ENCODE results near the gene SPIRE1.
"Not testable (repeated sequence)": the region's sequence is repeated elsewhere in the genome, so short reads cannot be mapped to it uniquely, and the experiment has no call there.

The SPIRE1 gene

DNA sequence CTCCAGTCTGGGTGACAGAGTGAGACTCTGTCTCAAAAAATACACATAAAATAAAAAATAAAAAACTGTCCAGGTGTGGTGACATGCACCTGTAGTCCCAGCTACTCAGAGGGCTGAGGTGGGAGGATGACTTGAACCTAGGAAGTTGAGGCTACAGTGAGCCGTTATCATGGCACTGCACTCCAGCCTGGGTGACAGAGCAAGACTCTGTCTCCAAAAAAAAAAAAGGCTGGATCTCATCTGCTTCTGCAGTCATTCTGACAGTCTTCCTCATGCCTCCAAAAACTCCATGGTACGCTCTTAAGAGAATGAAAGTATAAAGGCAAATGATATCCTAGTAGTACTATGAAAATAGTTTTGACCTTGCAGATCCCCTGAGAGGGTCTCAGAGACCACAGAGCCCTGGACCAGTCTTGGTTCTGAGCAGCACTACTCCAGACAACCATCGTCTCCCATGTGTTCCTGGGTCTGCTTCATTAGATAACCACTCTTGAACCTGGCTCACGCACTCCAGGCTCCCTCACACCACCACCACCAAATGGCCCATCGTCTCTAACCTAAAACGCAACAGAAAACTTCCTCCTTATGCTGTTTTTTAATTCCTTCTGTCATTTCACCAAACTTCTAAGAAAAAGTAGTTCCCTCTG is 26.0 kb downstream of the SPIRE1 start:
- no peaks in the 10 kb centered on the region for H3K9me3 ChIP-seq (ENCODE audit: control insufficient read depth, low read length)
- WGBS, 2 experiments = 67 to 69% methylated on average over 6 of the region's 6 CpGs

DNA sequence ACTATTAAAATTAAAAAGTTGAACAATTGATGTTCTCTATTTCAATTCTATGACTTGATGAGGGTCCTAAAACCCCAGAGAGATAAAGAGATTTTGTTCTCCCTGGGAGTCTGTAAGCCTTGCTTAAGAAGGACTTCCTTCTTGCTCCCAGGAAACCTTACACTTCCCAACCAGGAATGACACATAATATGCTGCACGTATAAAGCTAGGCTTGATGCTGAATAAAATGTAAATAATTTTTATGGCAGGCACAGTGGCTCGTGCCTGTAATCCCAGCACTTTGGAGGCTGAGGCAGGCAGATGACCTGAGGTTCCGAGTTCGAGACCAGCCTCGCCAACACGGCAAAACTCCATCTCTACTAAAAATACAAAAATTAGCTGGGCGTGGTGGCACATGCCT is 27.8 kb downstream of the SPIRE1 start:
- Histone ChIP-seq H3K9me3 (ENCODE audit: control insufficient read depth, low read length) (no peaks in the 10 kb centered on the region), H3K4me3 (ENCODE audit: insufficient read depth, low read depth, low read length) (no peak overlapping the region), H3K27me3 (ENCODE audit: control insufficient read depth, insufficient read depth, low read length, poor library complexity, severe bottlenecking) (no peaks in the 10 kb centered on the region), H3K36me3 (ENCODE audit: control insufficient read depth, insufficient read depth, low read length) (no peaks in the 10 kb centered on the region), H3K27ac (ENCODE audit: insufficient read depth, low read depth, low read length, poor library complexity, severe bottlenecking) (no peak overlapping the region), H3K4me1 (ENCODE audit: control insufficient read depth, insufficient read depth, low read length) (no peaks in the 10 kb centered on the region)
- 81 to 87% methylated on average over 7 of the region's 7 CpGs for WGBS, 2 experiments

More for the DNA sequence above, 26.0 kb downstream of the SPIRE1 start:
- Histone ChIP-seq H3K4me3 (ENCODE audit: insufficient read depth, low read depth, low read length) (no peak overlapping the region), H3K27me3 (ENCODE audit: control insufficient read depth, insufficient read depth, low read length, poor library complexity, severe bottlenecking) (no peaks in the 10 kb centered on the region), H3K27ac (ENCODE audit: insufficient read depth, low read depth, low read length, poor library complexity, severe bottlenecking) (no peak overlapping the region), H3K4me1 (ENCODE audit: control insufficient read depth, insufficient read depth, low read length) (no peaks in the 10 kb centered on the region), H3K36me3 (ENCODE audit: control insufficient read depth, insufficient read depth, low read length) (no peaks in the 10 kb centered on the region)

DNA sequence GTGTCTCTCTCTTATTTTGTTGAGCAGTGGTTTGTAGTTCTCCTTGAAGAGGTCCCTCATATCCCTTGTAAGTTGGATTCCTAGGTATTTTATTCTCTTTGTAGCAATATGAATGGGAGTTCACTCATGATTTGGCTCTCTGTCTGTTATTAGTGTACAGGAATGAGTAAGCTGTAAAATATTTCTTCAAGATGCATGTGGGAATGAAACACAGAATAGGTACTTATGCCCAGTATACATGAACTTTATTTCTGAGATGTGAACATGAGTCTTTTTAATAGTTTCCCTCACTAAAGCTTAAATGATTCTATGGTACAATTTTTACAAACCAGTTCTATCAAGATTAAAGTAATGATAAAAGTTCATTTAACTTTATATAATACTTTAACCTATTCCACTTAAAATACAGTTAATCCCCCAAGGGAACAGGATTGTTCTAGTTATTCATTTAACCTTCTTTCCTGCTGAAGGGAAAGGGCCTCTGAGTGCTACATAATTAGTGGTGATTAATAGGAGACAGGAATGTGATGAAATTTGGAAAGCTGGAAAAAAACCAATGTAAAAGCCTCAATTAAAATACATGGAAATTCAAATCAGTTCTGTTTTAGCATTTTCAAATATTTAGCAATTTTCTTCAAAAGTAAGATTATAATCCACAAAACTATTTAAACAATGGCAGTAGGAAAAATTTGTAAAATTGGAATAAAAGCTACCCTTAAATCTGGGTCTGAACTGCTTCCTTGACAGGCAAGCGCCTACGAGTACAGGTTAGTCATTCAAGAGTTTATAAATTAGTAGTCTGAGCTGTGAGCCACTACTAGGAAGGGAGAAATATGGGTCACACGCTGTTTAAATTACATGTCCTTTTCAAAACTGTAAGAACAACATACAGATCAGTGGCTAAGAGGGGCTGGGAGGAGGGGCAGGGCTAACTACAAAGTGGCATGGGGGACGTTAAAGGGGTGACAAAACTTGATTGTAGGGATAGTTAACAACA is 28.9 kb downstream of the SPIRE1 start:
- no peaks in the 10 kb centered on the region for H3K9me3 ChIP-seq (ENCODE audit: control insufficient read depth, low read length)
- 94 to 95% methylated on average over 3 of the region's 4 CpGs for WGBS, 2 experiments
- no peaks in the 10 kb centered on the region for H3K27me3 ChIP-seq (ENCODE audit: control insufficient read depth, insufficient read depth, low read length, poor library complexity, severe bottlenecking)
- no peak overlapping the region for H3K27ac ChIP-seq (ENCODE audit: insufficient read depth, low read depth, low read length, poor library complexity, severe bottlenecking)
- H3K36me3 ChIP-seq (ENCODE audit: control insufficient read depth, insufficient read depth, low read length) = no peaks in the 10 kb centered on the region
- H3K4me1 ChIP-seq (ENCODE audit: control insufficient read depth, insufficient read depth, low read length) = no peaks in the 10 kb centered on the region
- no peak overlapping the region for H3K4me3 ChIP-seq (ENCODE audit: insufficient read depth, low read depth, low read length)

DNA sequence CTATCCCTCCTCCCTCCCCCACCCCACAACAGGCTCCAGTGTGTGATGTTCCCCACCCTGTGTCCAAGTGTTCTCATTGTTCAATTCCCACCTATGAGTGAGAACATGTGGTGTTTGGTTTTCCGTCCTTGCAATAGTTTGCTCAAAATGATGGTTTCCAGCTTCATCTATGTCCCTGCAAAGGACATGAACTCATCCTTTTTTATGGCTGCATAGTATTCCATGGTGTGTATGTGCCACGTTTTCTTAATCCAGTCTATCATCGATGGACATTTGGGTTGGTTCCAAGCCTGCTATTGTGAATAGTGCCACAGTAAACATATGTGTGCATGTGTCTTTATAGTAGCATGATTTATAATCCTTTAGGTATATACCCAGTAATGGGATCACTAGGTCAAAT is 30.7 kb downstream of the SPIRE1 start:
- H3K27ac ChIP-seq (ENCODE audit: insufficient read depth, low read depth, low read length, poor library complexity, severe bottlenecking); H3K4me3 ChIP-seq (ENCODE audit: insufficient read depth, low read depth, low read length); H3K27me3 ChIP-seq (ENCODE audit: control insufficient read depth, insufficient read depth, low read length, poor library complexity, severe bottlenecking); H3K9me3 ChIP-seq (ENCODE audit: control insufficient read depth, low read length); H3K4me1 ChIP-seq (ENCODE audit: control insufficient read depth, insufficient read depth, low read length); H3K36me3 ChIP-seq (ENCODE audit: control insufficient read depth, insufficient read depth, low read length): not testable (repeated sequence)
- WGBS, 2 experiments = 92 to 100% methylated on average over 3 of the region's 3 CpGs

DNA sequence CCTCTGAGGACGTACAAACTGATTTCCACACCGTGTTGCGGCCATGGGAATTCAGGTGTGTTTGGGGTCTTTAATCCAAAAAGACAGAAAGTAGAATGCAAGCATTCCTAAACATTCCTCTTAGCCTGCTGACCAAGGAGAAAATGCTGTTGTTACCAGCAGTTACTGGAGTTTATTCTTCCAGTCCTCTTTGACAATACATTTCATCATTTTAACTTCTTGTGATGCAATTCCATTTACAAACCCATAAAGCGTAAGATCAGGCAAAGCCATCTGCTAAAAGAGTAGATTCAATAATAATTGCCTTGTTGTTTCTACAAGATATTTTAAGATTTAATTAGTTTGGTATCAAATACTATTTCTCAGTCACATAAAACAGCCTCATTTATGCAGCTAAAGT is 32.7 kb downstream of the SPIRE1 start:
- WGBS, 2 experiments = 92 to 95% methylated on average over 3 of the region's 4 CpGs
- Histone ChIP-seq H3K4me3 (ENCODE audit: insufficient read depth, low read depth, low read length) (no peak overlapping the region), H3K4me1 (ENCODE audit: control insufficient read depth, insufficient read depth, low read length) (no peaks in the 10 kb centered on the region), H3K36me3 (ENCODE audit: control insufficient read depth, insufficient read depth, low read length) (no peaks in the 10 kb centered on the region), H3K27me3 (ENCODE audit: control insufficient read depth, insufficient read depth, low read length, poor library complexity, severe bottlenecking) (no peaks in the 10 kb centered on the region), H3K9me3 (ENCODE audit: control insufficient read depth, low read length) (no peaks in the 10 kb centered on the region), H3K27ac (ENCODE audit: insufficient read depth, low read depth, low read length, poor library complexity, severe bottlenecking) (no peak overlapping the region)

DNA sequence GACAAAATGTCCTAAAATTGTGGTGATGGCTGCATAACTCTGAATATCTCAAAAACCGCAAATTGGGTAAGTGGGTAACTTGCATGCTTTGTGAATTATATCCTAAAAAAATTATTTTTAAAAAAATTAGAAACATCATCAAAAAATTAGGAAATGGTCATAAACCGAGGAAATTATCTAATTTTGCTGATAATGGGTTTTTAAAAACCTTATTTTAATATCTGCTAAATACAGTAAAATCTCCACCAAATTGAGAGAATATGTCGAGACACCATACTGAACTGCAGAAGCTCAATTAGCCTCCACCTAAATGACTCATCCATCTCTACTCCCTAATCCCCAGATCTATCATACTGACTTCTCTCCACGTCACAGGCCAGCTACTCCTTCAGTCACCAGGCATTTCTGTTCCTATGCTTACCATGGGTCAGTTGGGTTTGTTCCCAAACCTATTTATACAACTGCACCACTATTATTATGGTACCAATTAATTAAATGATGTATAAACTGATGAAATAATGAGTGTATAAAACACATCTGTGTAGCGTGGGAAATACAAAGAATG is 36.1 kb downstream of the SPIRE1 start:
- no peak overlapping the region for H3K27ac ChIP-seq (ENCODE audit: insufficient read depth, low read depth, low read length, poor library complexity, severe bottlenecking)
- 94 to 95% methylated on average over 2 to 4 of the region's 5 CpGs for WGBS, 2 experiments

DNA sequence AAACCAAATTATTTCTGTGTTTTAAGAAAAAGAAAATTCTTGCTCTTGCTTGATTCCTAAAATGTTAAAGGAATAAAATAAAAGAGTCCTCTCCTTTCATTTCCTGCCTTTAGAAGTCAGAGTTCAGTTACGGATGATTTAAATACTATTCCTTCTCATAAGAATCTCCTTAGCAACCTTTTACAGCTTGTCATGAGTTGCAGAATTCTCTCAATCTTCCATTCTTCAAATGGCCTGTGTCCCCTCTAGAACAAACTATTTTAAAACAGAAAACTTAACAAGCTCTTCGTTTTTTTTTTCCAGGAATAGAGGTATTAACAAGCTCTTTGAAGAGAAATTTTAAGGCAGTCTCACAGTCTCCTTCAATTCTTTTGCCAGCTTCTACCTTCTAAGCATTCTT is 42.2 kb downstream of the SPIRE1 start:
- peaks cover 9% of the 10 kb centered on the region for H3K4me1 ChIP-seq (ENCODE audit: control insufficient read depth, insufficient read depth, low read length)
- H3K27ac ChIP-seq (ENCODE audit: insufficient read depth, low read depth, low read length, poor library complexity, severe bottlenecking) = peak overlapping the region; percentile 68
- WGBS, 2 experiments = 70 to 75% methylated on average over 2 of the region's 2 CpGs
- H3K36me3 ChIP-seq (ENCODE audit: control insufficient read depth, insufficient read depth, low read length) = no peaks in the 10 kb centered on the region
- H3K27me3 ChIP-seq (ENCODE audit: control insufficient read depth, insufficient read depth, low read length, poor library complexity, severe bottlenecking) = no peaks in the 10 kb centered on the region
- no peak overlapping the region for H3K4me3 ChIP-seq (ENCODE audit: insufficient read depth, low read depth, low read length)
- no peaks in the 10 kb centered on the region for H3K9me3 ChIP-seq (ENCODE audit: control insufficient read depth, low read length)

More for the DNA sequence above, 36.1 kb downstream of the SPIRE1 start:
- H3K9me3 ChIP-seq (ENCODE audit: control insufficient read depth, low read length) = no peaks in the 10 kb centered on the region
- no peaks in the 10 kb centered on the region for H3K4me1 ChIP-seq (ENCODE audit: control insufficient read depth, insufficient read depth, low read length)
- H3K27me3 ChIP-seq (ENCODE audit: control insufficient read depth, insufficient read depth, low read length, poor library complexity, severe bottlenecking) = no peaks in the 10 kb centered on the region
- no peaks in the 10 kb centered on the region for H3K36me3 ChIP-seq (ENCODE audit: control insufficient read depth, insufficient read depth, low read length)
- no peak overlapping the region for H3K4me3 ChIP-seq (ENCODE audit: insufficient read depth, low read depth, low read length)

DNA sequence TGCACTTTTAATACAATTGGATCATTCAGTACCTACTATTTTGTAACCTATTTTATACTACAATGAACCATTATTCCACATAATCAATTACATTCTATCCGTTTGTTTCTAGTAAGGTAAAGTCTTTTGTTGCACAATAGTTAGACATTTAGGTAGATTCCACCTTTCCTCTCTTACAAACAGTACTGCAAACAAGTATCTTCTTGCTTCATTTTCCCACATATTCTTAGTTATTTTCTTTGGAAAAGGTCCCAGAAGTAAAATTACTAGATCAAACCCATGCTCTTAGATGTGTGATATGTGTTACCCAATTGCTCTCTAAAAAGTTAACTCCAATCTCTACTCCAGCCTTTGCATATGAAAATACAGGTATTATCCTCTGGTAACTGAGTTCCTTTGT is 49.6 kb downstream of the SPIRE1 start:
- Histone ChIP-seq H3K4me3 (ENCODE audit: insufficient read depth, low read depth, low read length) (no peak overlapping the region), H3K36me3 (ENCODE audit: control insufficient read depth, insufficient read depth, low read length) (no peaks in the 10 kb centered on the region), H3K9me3 (ENCODE audit: control insufficient read depth, low read length) (no peaks in the 10 kb centered on the region), H3K27ac (ENCODE audit: insufficient read depth, low read depth, low read length, poor library complexity, severe bottlenecking) (no peak overlapping the region), H3K4me1 (ENCODE audit: control insufficient read depth, insufficient read depth, low read length) (peaks cover 6% of the 10 kb centered on the region), H3K27me3 (ENCODE audit: control insufficient read depth, insufficient read depth, low read length, poor library complexity, severe bottlenecking) (no peaks in the 10 kb centered on the region)
- WGBS, 2 experiments = 100% methylated on average over 1 of the region's 1 CpG; no CpG with 5 or more reads in 1 of the 2 experiments

DNA sequence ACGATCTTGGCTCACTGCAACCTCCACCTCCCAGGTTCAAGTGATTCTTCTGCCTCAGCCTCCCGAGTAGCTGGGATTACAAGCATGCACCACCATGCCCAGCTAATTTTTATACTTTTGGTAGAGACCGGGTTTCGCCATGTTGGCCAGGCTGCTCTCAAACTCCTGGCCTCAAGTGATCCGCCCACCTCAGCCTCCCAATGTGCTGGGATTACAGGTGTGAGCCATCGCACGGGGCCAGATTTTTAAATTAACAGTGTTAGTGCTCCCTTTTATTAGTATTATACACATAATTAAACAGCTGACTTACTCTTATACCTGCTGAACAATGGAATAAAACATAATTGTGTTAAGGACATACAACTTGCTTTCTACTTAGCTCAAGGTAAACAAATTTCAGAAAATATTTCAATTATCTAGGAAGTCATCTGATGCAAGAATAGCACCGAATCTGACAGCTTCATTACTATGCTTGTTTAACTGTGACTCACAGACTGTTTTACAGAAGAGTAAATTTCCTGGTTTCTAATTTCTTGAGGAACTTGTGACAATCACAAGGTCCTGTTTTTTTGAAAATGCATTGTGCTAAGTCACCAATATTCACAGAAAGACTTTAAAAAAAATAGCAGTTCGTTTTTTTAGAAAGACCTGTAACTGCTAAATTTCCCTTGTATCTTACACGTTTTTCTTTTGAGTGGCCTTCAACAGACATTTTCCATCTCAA is 51.2 kb downstream of the SPIRE1 start:
- Histone ChIP-seq H3K36me3 (ENCODE audit: control insufficient read depth, insufficient read depth, low read length) (no peaks in the 10 kb centered on the region), H3K27me3 (ENCODE audit: control insufficient read depth, insufficient read depth, low read length, poor library complexity, severe bottlenecking) (no peaks in the 10 kb centered on the region), H3K4me1 (ENCODE audit: control insufficient read depth, insufficient read depth, low read length) (peaks cover 6% of the 10 kb centered on the region), H3K9me3 (ENCODE audit: control insufficient read depth, low read length) (no peaks in the 10 kb centered on the region), H3K27ac (ENCODE audit: insufficient read depth, low read depth, low read length, poor library complexity, severe bottlenecking) (no peak overlapping the region), H3K4me3 (ENCODE audit: insufficient read depth, low read depth, low read length) (no peak overlapping the region)
- 88% methylated on average over 8 to 10 of the region's 10 CpGs for WGBS, 2 experiments

Data from ectodermal cell (in vitro differentiated cells).